Measurements from ENCODE around the gene TMEM245. TPM values are rescaled to one million over a fixed set of nuclear protein-coding genes. Genes with fewer than 3 reads are reported as not detected.

TMEM245 gene
- total and polyA plus RNA-seq, 7 donors = 6.0 to 77.8 (median 43.5) TPM

- Histone ChIP-seq H3K9me3 (no peaks in the 10 kb centered on the region), H3K36me3 (ENCODE audit: insufficient read depth in 1 of 2, low read depth in 1 of 2) (no peaks in the 10 kb centered on the region), H3K27me3 (ENCODE audit: insufficient read depth in 3 of 3, low read length in 2 of 3) (no peaks in the 10 kb centered on the region), H3K4me3 (peak within 1 kb of the TSS; percentile 93), H3K27ac (peak within 1 kb of the TSS; percentile 97), H3K4me1 (peaks cover 43% of the 10 kb centered on the region)
- TF ChIP-seq, protein P1, sequence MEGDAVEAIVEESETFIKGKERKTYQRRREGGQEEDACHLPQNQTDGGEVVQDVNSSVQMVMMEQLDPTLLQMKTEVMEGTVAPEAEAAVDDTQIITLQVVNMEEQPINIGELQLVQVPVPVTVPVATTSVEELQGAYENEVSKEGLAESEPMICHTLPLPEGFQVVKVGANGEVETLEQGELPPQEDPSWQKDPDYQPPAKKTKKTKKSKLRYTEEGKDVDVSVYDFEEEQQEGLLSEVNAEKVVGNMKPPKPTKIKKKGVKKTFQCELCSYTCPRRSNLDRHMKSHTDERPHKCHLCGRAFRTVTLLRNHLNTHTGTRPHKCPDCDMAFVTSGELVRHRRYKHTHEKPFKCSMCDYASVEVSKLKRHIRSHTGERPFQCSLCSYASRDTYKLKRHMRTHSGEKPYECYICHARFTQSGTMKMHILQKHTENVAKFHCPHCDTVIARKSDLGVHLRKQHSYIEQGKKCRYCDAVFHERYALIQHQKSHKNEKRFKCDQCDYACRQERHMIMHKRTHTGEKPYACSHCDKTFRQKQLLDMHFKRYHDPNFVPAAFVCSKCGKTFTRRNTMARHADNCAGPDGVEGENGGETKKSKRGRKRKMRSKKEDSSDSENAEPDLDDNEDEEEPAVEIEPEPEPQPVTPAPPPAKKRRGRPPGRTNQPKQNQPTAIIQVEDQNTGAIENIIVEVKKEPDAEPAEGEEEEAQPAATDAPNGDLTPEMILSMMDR (IDR thresholded peaks at IDR 0.05) = no peak
- intact Hi-C loops (cut with DNase I) = loop anchor here in 1 of 2 donors (5.0 kb wide), 1 partner anchor 81 kb away; the partner anchor contains the start of genes ABITRAM and ELP1
- ATAC-seq (peak; percentile 93 to 95 (median 94)), DNase-seq (peak; percentile 95 to 96)
- 0 to 1% (median 1%) methylated on average over 51 to 99 of the region's 99 CpGs for WGBS, 3 donors
Measured at GRCh38 chr9:109012876-109013678, 106.7 kb downstream of the TMEM245 start, which contains the start of gene CTNNAL1. CTNNAL1 (minus strand) TSS chr9:109013499; CDS start chr9:109013442, 57 bp downstream.

GRCh38 chr9:109012009-109012875 lies 107.5 kb downstream of the TMEM245 start:
- WGBS, 3 donors = 5 to 10% (median 7%) methylated on average over 22 to 29 of the region's 29 CpGs
- intact Hi-C loops (cut with DNase I) = loop anchor here in 1 of 2 donors (5.0 kb wide), 1 partner anchor 80 kb away; the partner anchor contains the start of genes ABITRAM and ELP1
- peak; percentile 58 to 71 (median 65) for ATAC-seq

GRCh38 chr9:109011231-109011671 lies 108.5 kb downstream of the TMEM245 start:
- Histone ChIP-seq H3K9me3 (no peaks in the 10 kb centered on the region), H3K4me1 (peaks cover 34% of the 10 kb centered on the region), H3K36me3 (ENCODE audit: insufficient read depth in 1 of 2, low read depth in 1 of 2) (no peaks in the 10 kb centered on the region), H3K4me3 (peak overlapping the region; percentile 93), H3K27me3 (ENCODE audit: insufficient read depth in 3 of 3, low read length in 2 of 3) (no peaks in the 10 kb centered on the region), H3K27ac (peak overlapping the region; percentile 97)
- intact Hi-C loops (cut with DNase I) = loop anchor here in 1 of 2 donors (5.0 kb wide), 1 partner anchor 79 kb away; the partner anchor contains the start of genes ABITRAM and ELP1
- TF ChIP-seq, protein P1 (IDR thresholded peaks at IDR 0.05) = no peak
- DNase-seq (no peak), ATAC-seq (no peak)

More at GRCh38 chr9:109012009-109012875, 107.5 kb downstream of the TMEM245 start:
- peak; percentile 62 to 73 for DNase-seq
- TF ChIP-seq, protein P1 (IDR thresholded peaks at IDR 0.05) = no peak
- H3K27me3 ChIP-seq (ENCODE audit: insufficient read depth in 3 of 3, low read length in 2 of 3) = no peaks in the 10 kb centered on the region
- peak overlapping the region; percentile 97 for H3K27ac ChIP-seq
- H3K9me3 ChIP-seq = no peaks in the 10 kb centered on the region
- no peaks in the 10 kb centered on the region for H3K36me3 ChIP-seq (ENCODE audit: insufficient read depth in 1 of 2, low read depth in 1 of 2)
- H3K4me3 ChIP-seq = peak overlapping the region; percentile 93
- peaks cover 34% of the 10 kb centered on the region for H3K4me1 ChIP-seq

DNA sequence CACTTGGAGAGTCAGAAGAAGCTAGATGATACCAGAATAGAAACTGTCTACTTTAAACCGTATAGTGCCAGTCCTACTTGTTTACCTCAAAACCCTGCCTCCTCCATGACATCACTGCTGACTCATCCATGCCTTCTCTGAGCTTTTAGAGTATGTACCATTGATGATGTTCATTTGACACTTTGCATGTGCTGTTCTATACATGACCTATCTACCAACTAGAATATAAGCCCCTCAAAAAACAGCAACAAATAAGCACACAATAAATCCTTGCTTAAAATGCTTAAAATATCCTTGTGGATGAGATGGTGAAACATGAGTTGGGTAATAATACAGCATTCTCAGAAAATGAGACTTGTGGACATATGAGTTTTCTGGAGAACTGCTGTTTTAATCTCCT lies 109.0 kb downstream of the TMEM245 start:
- intact Hi-C loops (cut with DNase I) = loop anchor here in 1 of 2 donors (5.0 kb wide), 1 partner anchor 78 kb away; the partner anchor contains the start of genes ABITRAM and ELP1
- no peak overlapping the region for H3K4me3 ChIP-seq
- TF ChIP-seq, protein P1 (IDR thresholded peaks at IDR 0.05) = no peak
- DNase-seq (no peak), ATAC-seq (no peak)
- 17 to 34% (median 21%) methylated on average over 1 of the region's 1 CpG for WGBS, 3 donors
- H3K36me3 ChIP-seq (ENCODE audit: insufficient read depth in 1 of 2, low read depth in 1 of 2) = no peaks in the 10 kb centered on the region
- peaks cover 34% of the 10 kb centered on the region for H3K4me1 ChIP-seq
- no peaks in the 10 kb centered on the region for H3K9me3 ChIP-seq
- no peaks in the 10 kb centered on the region for H3K27me3 ChIP-seq (ENCODE audit: insufficient read depth in 3 of 3, low read length in 2 of 3)
- no peak overlapping the region for H3K27ac ChIP-seq

All from psoas muscle (tissue), 8 donors.